Measurements from ENCODE around the gene ENGASE. TPM values are rescaled to one million over a fixed set of nuclear protein-coding genes. Genes with fewer than 3 reads are reported as not detected.

ENGASE gene
- polyA plus RNA-seq, 3 donors from 2014 or later = 1.9 to 6.6 (median 1.9) TPM

DNA sequence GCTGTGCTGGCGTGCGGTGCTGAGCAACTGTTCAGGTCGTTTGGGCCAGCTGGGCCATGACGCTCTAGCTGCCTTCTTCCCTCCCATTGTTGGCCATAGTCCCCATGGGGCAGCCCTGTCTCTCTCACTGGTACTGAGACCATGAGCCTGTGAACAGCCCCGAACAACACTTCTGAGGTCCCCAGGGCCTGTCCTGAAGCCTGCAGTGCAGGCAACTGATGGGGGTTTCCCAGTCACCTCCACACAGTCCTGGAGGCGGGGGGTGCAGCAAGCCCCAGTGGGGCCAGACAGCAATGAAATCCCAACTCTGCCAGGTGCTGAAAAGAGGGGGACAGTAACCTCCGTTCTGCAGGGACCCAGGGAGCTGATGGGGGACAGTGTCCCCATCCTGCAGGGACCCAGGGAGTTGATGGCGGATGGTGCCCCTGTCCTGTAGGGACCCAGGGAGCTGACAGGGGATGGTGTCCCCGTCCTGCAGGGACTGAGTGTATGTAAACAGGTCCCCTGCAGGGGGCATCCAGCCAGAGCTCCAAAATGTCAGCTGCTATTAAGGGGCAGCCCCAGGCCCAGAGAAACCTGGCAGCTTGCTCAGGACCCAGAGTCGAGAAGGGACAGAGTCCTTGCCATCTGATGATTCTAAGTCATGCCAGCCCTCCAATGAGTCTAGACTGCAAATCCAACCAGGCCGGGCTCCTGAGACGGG lies 30.4 kb downstream of the ENGASE start:
- no peak overlapping the region for H3K4me3 Mint-ChIP-seq
- H3K4me1 Mint-ChIP-seq = no peaks in the 10 kb centered on the region
- H3K36me3 Mint-ChIP-seq = no peaks in the 10 kb centered on the region
- H3K27ac Mint-ChIP-seq = no peak overlapping the region
- H3K9me3 Mint-ChIP-seq = no peaks in the 10 kb centered on the region
- H3K27me3 Mint-ChIP-seq (ENCODE audit: low read depth in 3 of 3) = peaks cover 0 to 7% (median 2%) of the 10 kb centered on the region in 3 donors
- no peak for DNase-seq

DNA sequence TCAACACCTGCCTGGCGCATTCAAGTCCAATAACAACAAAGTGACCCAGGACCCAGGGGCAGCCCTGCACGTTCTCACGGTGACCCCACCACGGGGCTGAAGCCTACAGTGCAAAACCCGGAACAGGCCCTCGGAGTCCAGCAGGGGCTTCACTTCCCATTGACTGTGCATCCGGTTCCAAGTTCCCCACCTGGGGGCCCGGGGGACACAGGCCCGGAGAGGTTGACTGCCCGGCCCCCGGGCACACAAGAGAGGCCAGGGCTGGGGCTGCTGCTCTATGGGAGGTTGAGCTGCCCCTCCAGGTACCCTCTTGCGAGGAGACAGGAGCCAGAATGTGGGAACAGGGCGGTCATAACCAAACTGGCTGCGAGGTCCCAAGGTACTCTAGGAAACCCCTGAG lies 31.3 kb downstream of the ENGASE start:
- H3K27ac Mint-ChIP-seq = no peak overlapping the region
- H3K36me3 Mint-ChIP-seq = no peaks in the 10 kb centered on the region
- no peaks in the 10 kb centered on the region for H3K4me1 Mint-ChIP-seq
- no peak for DNase-seq
- no peak overlapping the region for H3K4me3 Mint-ChIP-seq
- H3K27me3 Mint-ChIP-seq (ENCODE audit: low read depth in 3 of 3) = peaks cover 0 to 8% (median 0%) of the 10 kb centered on the region in 3 donors
- no peaks in the 10 kb centered on the region for H3K9me3 Mint-ChIP-seq

DNA sequence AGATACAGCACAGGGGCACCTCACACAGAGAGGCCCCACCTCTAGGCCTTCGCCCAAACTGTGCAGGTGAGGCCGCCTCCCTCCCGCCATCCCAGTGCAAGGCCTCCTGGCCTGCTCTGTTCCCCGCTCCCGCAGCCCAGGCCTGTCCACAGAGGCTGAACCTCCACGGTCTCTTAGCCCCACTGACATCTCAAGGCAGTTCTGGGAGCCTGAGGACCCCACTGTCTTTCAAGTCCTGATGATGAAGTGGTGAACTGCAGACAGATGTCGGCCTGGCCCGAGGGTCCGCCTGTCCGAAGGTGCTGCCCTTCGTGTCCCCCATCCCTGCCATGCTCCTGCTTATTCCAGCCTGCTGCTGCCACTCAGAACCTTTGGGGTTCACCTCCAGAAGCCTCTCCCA lies 32.3 kb downstream of the ENGASE start:
- no peak overlapping the region for H3K4me3 Mint-ChIP-seq
- DNase-seq = no peak
- no peak overlapping the region for H3K27ac Mint-ChIP-seq
- peaks cover 0 to 8% (median 0%) of the 10 kb centered on the region in 3 donors for H3K27me3 Mint-ChIP-seq (ENCODE audit: low read depth in 3 of 3)
- H3K4me1 Mint-ChIP-seq = no peaks in the 10 kb centered on the region
- no peaks in the 10 kb centered on the region for H3K9me3 Mint-ChIP-seq
- no peaks in the 10 kb centered on the region for H3K36me3 Mint-ChIP-seq

DNA sequence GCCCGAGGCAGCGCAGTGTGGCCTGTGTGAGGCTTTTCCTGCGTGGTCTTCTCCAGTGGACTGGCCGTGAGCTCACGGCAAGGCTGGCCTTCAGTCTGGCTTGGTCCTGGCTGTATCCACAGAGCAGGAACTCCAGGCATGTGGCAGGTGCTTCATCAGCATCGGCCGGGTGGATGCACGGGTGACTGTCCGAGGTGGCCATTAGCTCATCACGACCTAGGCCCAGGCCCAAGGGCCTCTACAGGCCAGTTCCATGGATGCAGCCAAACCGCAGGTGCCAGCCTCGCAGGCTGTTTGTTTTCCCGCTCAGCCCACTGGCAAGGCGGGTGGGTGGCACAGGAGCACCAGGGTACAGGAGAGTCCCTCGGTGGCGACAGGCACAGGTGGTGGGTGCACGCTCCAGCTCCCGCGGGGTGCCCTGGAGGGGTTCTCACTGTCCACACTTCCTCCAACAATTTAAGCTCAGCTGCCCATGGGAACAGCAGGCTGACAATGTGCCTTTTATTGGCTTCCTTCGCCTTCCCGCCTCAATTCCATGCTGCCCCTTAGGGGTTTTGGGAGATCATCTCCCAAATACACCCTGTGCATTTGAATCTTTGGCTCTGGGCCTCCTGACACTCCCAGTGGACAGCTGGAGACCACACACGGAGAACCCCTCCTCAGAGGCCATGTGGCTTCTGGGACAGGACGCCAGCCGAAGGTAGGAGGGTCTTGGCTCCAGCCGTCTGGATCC lies 33.0 kb downstream of the ENGASE start:
- no peak overlapping the region for H3K4me3 Mint-ChIP-seq

DNA sequence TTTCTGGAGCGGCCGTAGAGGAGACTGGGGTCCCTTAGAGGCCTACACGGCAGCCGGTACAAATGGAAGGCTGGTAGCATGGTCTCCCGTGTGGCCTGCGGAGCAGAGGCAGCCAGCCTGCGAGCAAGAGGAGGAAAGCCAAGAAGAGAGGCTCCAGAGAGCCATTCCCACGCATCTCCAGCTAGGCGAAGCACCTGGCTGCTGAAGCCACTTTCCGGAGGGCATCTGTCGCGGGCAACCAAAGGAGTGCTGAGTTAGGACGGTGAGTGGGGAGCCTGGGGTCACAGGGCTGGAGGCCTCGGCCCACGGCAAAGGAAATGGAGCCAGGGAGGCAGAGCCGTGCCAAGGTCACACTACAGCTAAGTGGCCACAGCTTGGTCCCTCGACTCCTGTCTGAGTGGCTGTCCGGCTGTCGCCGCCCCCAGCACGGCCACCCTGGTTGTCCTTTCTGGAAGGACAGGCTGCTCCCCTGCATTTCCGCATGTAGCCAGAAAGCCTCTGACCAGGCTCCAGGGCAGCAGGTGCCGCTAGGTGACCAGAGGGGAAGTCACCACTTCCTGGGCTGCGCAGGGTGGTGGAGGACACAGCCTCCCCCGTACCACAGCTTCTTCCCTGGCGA lies 33.7 kb downstream of the ENGASE start:
- DNase-seq = no peak
- no peak overlapping the region for H3K4me3 Mint-ChIP-seq
- H3K27ac Mint-ChIP-seq = no peak overlapping the region
- no peaks in the 10 kb centered on the region for H3K36me3 Mint-ChIP-seq
- peaks cover 0 to 3% (median 0%) of the 10 kb centered on the region in 3 donors for H3K27me3 Mint-ChIP-seq (ENCODE audit: low read depth in 3 of 3)
- no peaks in the 10 kb centered on the region for H3K9me3 Mint-ChIP-seq
- H3K4me1 Mint-ChIP-seq = no peaks in the 10 kb centered on the region

More for the DNA sequence above, 33.0 kb downstream of the ENGASE start:
- Mint-ChIP-seq H3K27me3 (ENCODE audit: low read depth in 3 of 3) (peaks cover 0 to 8% (median 0%) of the 10 kb centered on the region in 3 donors), H3K9me3 (no peaks in the 10 kb centered on the region), H3K36me3 (no peaks in the 10 kb centered on the region), H3K4me1 (no peaks in the 10 kb centered on the region), H3K27ac (no peak overlapping the region)
- DNase-seq = no peak

DNA sequence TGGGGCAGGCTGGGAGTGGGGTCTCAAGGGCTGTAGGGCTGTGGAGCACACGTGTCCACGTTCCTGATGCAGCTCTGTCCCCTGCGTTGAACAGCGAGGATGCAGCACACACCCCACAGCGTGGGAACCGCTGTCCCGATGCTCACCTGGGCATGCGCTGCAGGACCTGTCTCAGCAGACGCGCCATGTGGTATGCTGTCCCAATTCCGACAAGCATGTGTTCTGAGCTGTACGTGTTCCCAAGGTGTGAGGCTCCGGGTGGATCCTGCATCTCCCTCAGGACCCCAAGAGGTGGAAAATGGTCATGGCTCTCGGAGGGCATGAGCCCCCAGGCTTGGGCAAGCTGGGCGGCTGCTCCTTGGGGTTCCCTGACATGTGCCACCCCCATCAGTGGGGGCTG lies 34.2 kb downstream of the ENGASE start:
- Mint-ChIP-seq H3K27ac (no peak overlapping the region), H3K4me3 (no peak overlapping the region), H3K4me1 (no peaks in the 10 kb centered on the region), H3K27me3 (ENCODE audit: low read depth in 3 of 3) (peaks cover 0 to 3% (median 0%) of the 10 kb centered on the region in 3 donors), H3K9me3 (no peaks in the 10 kb centered on the region), H3K36me3 (no peaks in the 10 kb centered on the region)
- DNase-seq = no peak

DNA sequence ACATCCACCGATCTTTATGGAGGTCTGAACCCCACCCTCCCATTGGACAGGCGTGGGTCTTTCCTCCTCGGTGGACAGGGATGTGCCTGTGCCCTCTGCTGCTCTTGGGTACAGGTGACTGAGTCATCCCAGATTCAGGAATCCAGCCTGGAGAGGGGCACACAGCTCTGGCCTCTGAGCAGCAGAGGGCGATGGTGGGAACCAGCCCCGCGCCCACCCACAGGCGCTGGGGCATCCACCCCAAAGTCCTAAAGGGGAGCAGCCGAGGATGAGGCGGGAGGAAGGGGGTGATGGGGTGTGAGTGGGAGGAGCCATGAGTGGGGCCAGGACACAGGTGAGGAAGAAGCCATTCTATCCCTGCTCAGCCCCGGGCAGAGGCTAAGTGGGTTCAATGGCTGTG lies 35.0 kb downstream of the ENGASE start:
- Mint-ChIP-seq H3K27ac (no peak overlapping the region), H3K4me1 (no peaks in the 10 kb centered on the region), H3K4me3 (no peak overlapping the region), H3K36me3 (no peaks in the 10 kb centered on the region), H3K27me3 (ENCODE audit: low read depth in 3 of 3) (peaks cover 0 to 3% (median 0%) of the 10 kb centered on the region in 3 donors), H3K9me3 (no peaks in the 10 kb centered on the region)
- no peak for DNase-seq

DNA sequence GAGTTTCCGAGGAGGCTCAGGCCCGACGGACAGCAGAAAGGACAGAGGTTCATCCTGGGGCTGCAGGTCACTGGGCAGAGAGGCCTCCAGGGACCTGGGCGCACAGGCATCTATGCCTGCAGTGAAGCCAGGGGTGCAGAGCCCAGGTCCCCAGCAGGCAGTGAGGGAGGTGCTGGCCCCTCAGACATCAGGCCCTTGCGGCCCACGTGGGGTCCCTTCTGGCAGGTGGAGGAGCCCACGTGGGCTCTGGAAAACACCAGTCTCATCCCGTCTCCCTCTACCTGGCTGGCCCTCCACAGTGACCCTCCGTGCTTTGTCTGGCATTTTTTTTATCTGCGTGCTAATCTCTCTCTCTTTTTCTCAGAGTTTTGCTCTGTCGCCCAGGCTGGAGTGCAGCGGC lies 36.5 kb downstream of the ENGASE start:
- DNase-seq = no peak
- H3K27me3 Mint-ChIP-seq (ENCODE audit: low read depth in 3 of 3) = peaks cover 0 to 3% (median 0%) of the 10 kb centered on the region in 3 donors
- no peaks in the 10 kb centered on the region for H3K4me1 Mint-ChIP-seq
- H3K4me3 Mint-ChIP-seq = no peak overlapping the region
- H3K9me3 Mint-ChIP-seq = no peaks in the 10 kb centered on the region
- H3K27ac Mint-ChIP-seq = no peak overlapping the region
- no peaks in the 10 kb centered on the region for H3K36me3 Mint-ChIP-seq

DNA sequence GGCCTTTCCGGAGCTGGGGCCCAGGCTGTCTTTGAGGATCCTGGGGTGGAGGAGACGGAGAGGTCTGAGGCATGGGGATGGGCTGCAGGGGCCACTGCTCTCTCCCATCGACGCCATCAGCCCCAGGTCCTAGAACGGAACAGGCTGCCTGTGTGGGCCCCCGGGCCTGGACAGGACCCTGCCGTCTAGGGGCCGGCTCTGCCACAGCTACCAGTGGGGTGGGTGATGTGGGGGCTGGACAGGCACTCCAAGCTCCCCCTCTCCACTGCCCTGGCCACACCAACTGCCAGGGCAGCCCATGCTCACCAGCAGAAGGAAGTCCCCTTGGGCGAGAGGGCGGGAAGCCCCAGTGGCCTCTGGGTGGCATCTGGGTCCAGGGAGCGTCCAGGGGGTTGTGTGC lies 37.8 kb downstream of the ENGASE start:
- Mint-ChIP-seq H3K4me1 (no peaks in the 10 kb centered on the region), H3K9me3 (no peaks in the 10 kb centered on the region), H3K4me3 (no peak overlapping the region), H3K27me3 (ENCODE audit: low read depth in 3 of 3) (peaks cover 0 to 3% (median 0%) of the 10 kb centered on the region in 3 donors), H3K36me3 (no peaks in the 10 kb centered on the region), H3K27ac (no peak overlapping the region)
- no peak for DNase-seq

DNA sequence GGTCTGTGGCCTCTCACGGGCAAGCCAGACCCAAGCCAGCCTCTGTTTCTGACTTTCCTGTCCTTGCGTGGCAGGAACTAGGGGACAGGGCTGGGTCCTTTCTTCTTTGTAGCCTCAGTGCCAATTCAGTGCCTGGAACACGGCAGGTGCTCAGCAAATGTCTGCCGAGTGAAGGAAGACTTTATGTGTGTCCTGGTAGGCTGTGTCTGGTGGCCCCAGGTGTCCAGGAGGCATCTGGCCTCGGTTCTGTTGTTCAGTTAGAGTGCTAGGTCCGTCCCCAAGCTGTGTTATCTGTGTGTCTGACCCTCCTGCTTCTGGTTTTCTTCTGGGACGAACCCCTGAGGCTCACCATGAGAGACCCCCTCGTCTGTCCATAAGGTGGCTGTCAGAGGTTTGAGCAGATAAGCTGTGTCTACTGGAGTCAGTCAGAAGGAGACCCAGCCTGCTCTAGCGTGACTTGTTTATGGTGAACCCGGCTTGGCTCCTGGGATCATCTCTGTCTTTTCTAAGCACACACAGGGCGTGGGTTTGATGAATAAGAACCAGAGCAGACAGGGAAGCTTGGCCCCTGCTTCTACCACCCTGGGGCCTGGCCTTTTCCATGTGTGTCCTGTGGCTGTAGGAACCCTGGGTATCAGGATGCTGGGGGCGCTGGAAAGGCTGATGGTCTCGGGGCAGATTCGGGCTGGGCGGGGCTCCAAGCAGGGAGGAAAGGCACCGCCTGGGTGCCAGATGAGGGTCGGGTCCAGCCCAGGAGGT lies 39.3 kb downstream of the ENGASE start:
- Mint-ChIP-seq H3K4me3 (no peak overlapping the region), H3K4me1 (no peaks in the 10 kb centered on the region), H3K27me3 (ENCODE audit: low read depth in 3 of 3) (peaks cover 0 to 2% (median 0%) of the 10 kb centered on the region in 3 donors), H3K9me3 (no peaks in the 10 kb centered on the region), H3K27ac (peak overlapping the region in 1 of 6 donors; percentile 67), H3K36me3 (no peaks in the 10 kb centered on the region)
- no peak for DNase-seq

DNA sequence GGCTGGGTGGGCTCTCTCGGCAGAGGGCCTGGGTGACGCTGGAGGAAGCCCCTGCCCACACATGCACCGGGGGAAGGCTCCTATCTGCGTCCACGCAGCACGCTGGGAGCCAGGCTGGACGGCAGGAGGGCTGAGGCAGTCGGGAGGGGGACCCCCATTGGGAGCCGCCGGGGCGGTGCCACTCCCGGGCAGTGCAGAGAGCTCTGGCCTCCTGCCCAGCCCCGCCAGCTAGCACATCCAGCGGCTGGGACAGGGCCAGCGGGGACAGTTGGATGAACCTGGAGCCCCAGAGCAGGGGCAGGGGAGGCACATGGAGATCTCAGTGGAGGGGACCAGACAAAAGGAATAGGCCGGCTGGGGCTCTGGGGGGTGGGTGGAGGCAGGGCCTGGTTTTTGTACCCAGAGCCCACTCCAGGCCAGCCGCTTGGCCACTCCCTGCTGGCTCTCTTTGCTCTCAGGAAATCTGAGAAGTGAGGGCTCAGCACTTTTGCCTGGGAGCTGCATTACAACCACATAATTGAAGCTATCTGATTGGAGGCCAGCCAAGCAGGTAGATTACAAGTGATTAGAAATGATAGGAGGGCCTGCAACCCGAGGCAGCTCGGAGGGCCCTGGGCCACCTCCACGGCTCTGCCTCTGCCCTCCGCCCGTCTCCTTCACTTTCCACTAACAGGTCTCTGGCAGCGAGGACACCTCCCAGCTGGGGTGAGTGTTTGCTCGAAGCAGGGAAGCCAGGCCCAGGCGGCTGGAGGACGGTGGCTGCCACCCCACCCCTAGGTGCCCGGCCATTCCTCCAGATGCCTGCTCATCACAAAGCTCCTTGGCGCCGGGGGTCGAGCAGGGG lies 40.1 kb downstream of the ENGASE start:
- no peak overlapping the region for H3K27ac Mint-ChIP-seq

DNA sequence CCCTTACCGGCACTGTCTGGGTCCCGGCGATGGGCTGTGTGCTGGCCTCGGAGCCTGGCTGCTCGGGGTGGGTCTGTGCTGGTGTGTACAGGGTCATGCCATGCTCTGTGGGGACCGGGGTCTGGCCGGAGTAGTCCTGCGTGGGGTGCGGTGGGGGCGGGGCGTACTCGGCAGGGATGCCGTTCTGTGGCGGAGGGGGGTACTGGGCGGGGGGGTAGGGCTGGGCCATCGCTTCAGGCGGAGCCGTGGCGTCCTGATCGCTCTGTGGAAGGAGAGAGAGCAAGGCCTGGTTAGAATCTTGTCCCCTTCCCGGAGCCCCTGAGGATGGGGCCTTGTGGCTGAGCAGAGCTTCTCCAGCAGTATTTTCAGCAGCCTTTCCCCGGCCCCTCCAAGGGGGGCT lies 40.9 kb downstream of the ENGASE start:
- Mint-ChIP-seq H3K27ac (no peak overlapping the region), H3K4me3 (no peak overlapping the region), H3K36me3 (no peaks in the 10 kb centered on the region), H3K9me3 (no peaks in the 10 kb centered on the region), H3K27me3 (ENCODE audit: low read depth in 3 of 3) (peaks cover 0 to 2% (median 0%) of the 10 kb centered on the region in 3 donors), H3K4me1 (no peaks in the 10 kb centered on the region)
- DNase-seq = no peak

More for the DNA sequence above, 40.1 kb downstream of the ENGASE start:
- DNase-seq = no peak
- H3K36me3 Mint-ChIP-seq = no peaks in the 10 kb centered on the region
- peaks cover 0 to 2% (median 0%) of the 10 kb centered on the region in 3 donors for H3K27me3 Mint-ChIP-seq (ENCODE audit: low read depth in 3 of 3)
- H3K4me1 Mint-ChIP-seq = no peaks in the 10 kb centered on the region
- H3K9me3 Mint-ChIP-seq = no peaks in the 10 kb centered on the region
- no peak overlapping the region for H3K4me3 Mint-ChIP-seq
